GM10847 (cell line): Measurements from ENCODE around the gene NR6A1.

Experiments
- POLR2A ChIP-seq: IDR thresholded peaks from 2 replicates; pipeline ENCODE4 v1.6.1; 2011; ENCODE audit not compliant: insufficient read length; ENCODE audit errors: extremely low read depth

The NR6A1 gene

GRCh38 chr9:124621371-124622328 is 149.5 kb downstream of the NR6A1 start:
- TF ChIP-seq POLR2A, result no peak

DNA sequence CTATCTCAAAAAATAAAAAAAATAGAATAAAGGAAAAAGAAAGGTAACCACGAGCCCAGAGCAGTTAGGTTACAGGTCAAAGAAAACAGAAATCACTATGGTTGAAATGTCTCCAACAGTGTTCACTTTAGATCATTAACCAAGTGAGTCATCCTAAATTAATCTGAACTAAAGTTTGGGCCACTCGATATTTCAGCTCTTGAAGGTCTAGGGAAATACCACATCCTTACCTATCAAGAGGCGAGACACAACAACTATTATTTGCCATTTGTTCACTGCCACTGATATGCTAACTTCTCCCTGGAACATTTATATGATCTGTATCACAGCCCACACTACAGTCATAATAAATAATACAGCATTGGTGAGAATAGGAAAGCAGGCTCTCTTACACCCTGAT is 152.6 kb downstream of the NR6A1 start:
- no peak for TF ChIP-seq POLR2A

DNA sequence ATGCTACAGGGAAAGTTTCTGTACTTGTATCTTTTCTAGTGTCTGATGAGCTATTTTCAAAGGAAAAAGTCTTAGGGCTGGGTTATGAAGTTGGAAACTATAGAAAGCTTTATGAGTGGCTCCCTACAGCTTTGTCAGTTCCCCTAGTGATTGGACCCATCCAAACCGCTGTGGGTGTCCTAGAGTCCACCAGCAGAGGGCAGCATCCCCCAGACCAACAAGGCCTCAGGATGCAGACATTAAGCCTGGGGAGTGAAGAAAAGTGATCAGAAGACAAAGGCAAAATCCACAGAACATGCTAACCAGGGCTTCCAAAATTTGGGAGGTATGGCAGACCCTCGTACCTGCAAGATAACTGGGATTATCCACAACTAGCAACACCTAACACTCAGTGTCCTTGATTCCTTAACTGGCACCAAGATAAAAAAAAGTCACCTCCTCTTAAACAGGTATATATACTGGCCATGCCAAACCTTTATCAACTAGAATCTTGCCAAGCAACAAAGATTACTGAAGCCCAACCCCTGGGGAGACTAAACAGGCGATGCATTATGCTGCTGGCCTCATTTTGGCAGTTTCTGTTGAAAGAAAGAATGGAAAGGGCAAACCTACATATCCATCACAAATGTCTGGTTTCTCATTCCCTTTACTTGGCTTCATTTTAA is 153.5 kb downstream of the NR6A1 start:
- TF ChIP-seq POLR2A, result no peak

DNA sequence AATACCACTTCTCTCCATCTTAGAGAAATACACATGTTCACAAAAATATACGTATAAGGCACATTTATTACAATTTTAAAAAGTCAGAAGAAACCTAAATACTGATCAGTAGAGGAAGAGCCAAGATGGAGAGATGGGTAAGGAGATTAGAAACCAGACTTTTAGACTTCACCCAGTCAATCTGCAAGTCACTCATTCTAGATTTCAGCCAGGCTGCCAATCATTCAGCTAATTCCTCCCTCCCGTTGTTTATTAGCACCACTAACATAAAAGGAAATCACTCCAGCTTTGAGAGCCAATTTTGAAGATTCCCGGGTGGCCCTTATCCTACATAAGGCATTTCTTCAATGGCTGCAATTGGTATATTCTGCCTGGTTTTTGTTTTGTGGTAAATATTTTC is 154.2 kb downstream of the NR6A1 start:
- no peak for TF ChIP-seq POLR2A

GRCh38 chr9:124615100-124615742 is 155.9 kb downstream of the NR6A1 start:
- TF ChIP-seq POLR2A, result no peak

- no peak for TF ChIP-seq POLR2A
Observed at GRCh38 chr9:124613849-124614248, 157.3 kb downstream of the NR6A1 start.

- TF ChIP-seq POLR2A, result no peak
Observed at GRCh38 chr9:124611106-124611505, 160.0 kb downstream of the NR6A1 start.

DNA sequence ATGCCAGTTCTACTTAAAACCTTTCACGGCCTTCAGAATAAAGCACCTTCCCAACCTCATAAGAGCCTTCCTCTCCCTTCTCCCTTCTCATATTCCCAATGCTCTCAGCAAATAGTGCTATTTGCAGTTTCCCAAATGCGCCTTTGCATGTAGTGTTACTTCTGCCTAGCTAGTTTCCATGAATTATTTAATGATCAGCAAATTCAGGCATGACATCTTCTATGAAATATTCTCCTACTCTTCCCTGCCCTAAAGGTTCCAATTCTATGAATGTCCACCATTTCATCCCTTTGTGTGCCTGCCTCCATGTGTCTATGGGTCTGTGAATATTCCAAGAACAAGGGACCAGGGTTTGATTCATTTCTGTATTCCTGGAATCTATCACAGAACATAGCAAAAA is 165.1 kb downstream of the NR6A1 start:
- TF ChIP-seq POLR2A, result no peak

GRCh38 chr9:124605258-124605657 is 165.9 kb downstream of the NR6A1 start:
- no peak for TF ChIP-seq POLR2A

GRCh38 chr9:124602632-124603031 is 168.5 kb downstream of the NR6A1 start:
- TF ChIP-seq POLR2A, result no peak

GRCh38 chr9:124602204-124602603 is 168.9 kb downstream of the NR6A1 start:
- no peak for TF ChIP-seq POLR2A

DNA sequence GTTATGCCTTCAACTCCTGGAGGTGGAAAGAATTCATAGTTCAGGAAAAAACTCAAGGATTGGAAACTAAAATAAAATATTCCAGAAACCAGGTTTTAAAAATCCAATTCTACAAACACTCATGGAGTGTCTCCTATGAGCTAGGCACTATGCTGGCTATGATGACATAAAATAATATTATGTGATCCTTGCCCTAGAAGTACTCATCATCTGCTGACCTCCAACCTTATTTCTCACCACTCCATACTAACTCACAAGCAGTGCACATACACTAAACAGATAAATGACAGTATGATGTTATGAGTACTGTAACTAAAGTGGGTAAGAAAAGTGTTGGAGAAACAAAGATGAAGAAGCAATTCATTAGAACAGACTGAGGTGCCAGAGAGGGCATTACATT is 170.7 kb downstream of the NR6A1 start:
- TF ChIP-seq POLR2A, result no peak

DNA sequence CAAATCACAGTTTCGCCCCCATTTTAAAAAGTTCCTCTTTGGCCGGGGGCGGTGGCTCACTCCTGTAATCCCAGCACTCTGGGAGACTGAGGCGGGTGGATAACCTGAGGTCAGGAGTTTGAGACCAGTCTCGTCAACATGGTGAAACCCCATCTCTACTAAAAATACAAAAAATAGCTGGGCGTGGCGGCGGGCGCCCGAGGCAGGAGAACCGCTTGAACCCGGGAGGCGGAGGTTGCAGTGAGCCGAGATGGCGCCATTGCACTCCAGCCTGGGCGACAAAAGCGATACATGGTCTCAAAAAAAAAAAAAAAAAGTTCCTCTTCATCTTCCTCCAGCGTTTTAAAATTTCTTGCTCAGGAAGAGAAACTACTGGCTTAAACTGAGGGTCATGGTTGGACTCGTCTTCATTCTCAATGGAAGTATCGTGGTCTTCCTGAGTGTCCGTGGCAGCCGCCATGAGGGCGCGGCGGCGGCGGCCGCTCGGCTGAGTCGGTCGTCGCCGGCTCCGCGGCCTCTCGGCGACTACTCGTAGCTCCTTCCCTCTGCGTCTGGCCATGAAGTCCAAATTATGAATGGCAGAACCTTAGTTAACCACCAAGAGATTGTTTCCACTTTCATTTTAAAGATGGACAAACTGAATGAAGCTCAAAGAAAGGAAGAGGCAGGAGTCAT is 171.9 kb downstream of the NR6A1 start:
- TF ChIP-seq POLR2A, result no peak

DNA sequence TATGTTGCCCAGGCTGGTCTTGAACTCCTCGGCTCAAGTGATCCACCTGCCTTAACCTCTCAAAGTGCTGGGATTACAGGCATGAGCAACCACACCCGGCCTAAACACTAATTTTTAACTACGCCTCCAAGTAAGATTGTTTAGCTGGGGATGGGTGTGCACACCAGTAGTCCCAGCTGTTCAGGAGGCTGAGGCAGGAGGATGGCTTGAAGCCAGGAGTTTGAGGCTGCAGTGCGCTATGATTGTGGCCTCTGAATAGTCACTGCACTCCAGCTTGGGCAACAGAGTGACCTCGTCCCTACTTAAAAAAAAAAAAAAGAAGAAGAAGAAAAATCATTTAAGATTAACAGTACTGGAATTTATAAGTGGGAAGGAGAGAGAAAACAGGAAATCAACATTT is 173.1 kb downstream of the NR6A1 start:
- no peak for TF ChIP-seq POLR2A

GRCh38 chr9:124596172-124596839 is 174.8 kb downstream of the NR6A1 start:
- no peak for TF ChIP-seq POLR2A
